ENCODE measurements around the gene OR6N1.

Gene OR6N1, protein sequence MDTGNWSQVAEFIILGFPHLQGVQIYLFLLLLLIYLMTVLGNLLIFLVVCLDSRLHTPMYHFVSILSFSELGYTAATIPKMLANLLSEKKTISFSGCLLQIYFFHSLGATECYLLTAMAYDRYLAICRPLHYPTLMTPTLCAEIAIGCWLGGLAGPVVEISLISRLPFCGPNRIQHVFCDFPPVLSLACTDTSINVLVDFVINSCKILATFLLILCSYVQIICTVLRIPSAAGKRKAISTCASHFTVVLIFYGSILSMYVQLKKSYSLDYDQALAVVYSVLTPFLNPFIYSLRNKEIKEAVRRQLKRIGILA

DNA sequence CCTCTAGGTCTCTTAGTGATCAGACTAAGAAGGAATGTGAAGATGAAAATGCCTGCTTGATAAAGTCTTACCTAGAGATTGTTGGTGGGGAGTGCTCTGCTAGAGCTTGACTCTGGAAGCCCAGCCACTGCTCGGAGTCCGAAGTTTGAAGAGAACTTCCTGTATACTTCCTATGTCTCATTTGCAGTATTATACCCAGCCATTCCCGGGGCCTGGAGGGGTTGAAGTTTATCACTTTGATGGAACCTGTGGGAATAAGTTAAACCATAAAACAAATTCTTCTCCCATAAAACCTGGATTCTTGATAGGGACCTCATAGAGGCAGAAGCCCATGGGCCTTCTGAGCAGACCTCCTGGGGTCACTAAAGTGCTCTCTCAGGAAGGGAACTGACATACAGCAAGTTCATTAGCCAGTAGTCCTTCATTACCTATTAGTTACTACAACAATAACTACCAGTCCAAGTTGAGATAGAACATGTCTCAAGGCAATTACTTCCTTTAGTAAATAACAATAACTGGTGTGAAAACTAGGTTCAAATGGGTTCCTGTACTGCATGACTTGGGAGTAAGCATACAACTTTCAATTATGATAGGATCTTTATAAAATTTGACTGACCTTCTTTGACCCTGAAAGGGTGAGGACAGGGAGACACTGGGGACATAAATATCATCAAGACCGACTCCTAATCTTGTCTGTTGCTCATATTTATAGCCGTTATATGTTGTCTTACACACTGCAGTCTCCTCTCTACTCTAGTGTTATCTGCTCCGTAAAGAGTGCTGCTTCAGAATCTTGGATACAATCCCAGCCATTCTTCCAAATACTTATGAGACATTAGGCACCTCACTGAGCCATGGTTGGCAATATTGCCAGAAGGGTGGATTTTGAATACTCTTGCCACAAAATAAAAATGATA lies at the start of gene OR6N1:
Gene OR6N1, minus strand, starts transcription at position 246 of the 917 bp plus-strand sequence. CDS start 5,513 bp downstream, outside the sequence.
- DNase-seq (ENCODE audit: low read depth in 2 of 3, low spot score in 2 of 3): no peak

DNA sequence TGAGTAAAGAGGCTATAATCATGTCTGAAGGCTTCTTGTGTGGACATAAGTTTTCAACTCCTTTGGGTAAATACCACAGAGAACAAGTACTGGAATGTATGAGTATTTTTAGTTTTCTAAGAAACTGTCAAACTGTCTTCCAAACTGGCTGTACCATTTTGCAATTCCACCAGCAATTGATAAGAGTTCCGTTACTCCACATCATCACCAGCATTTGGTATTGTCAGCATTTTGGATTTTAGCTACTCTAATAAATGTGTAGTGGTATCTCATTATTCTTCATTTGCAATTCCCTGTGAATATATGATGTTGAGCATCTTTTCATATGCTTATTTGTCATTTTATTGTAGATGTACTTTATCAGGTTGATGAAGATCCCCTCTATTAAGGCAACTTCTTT lies 49.7 kb upstream of the OR6N1 start:
- DNase-seq (ENCODE audit: low read depth in 2 of 3, low spot score in 2 of 3): no peak

DNA sequence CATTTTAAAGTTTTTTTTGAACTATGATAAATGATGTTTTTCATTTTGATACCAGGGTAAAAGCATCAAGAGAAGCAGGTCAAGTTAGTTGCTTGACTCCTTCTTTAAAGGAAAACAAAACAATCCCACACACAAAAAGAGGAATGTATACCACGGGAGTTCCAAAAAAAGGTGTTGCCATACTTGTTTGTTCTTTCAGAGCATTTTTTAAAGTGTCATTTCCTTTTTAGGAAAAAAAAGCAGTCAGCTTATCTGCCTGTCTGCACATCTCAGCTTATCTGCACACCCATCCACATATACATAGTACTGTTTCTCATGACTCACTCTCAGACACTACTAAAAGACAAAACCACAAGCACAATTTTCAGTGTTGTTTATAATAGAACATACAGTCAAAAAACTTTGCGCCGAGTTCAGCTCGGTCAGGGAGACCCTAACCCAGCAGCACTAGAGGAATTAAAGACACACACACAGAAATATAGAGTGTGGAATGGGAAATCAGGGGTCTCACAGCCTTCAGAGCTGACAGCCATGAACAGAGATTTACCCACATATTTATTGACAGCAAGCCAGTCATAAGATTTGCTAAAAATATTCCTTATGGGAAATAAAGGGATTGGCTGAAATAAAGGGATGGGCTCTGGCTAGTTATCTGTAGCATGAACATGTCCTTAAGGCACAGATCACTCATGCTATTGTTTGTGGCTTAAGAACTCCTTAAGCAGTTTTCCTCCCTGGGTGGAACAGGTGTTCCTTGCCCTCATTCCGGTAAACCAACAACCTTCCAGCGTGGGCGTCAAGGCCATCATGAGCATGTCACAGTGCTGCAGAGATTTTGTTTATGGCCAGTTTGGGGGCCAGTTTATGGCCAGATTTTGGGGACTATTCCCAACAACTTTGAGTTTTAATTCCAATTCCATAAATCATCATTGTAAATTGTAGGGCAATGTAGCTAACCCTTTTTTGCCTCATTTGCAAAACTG lies 47.8 kb upstream of the OR6N1 start:
- DNase-seq (ENCODE audit: low read depth in 2 of 3, low spot score in 2 of 3): no peak

DNA sequence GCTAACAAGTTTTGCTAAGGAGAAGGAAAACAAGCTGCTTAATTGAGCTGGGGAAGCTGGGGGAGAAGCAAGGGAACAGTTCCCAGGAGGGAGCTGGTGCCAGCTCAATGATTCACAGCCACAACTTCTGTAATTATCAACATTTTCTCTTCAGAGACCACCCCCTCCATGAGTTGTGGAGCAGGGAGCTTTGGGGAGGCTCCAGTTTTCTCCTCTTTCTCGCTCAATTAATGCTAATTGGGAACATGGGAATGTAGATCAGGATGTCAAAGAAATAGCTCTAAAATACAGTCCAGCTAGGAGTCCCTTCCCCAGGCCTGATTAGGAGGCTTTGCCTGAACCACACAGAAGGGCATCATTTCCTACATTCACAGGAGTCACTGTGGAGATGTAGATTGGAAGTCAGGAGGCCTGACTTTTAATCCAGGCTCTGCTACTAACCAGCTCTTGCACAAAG lies 47.0 kb upstream of the OR6N1 start:
- no peak for DNase-seq (ENCODE audit: low read depth in 2 of 3, low spot score in 2 of 3)

GRCh38 chr1:158818560-158818959 lies 46.6 kb upstream of the OR6N1 start:
- DNase-seq (ENCODE audit: low read depth in 2 of 3, low spot score in 2 of 3): no peak

GRCh38 chr1:158814970-158815369 lies 43.0 kb upstream of the OR6N1 start:
- no peak for DNase-seq (ENCODE audit: low read depth in 2 of 3, low spot score in 2 of 3)

DNA sequence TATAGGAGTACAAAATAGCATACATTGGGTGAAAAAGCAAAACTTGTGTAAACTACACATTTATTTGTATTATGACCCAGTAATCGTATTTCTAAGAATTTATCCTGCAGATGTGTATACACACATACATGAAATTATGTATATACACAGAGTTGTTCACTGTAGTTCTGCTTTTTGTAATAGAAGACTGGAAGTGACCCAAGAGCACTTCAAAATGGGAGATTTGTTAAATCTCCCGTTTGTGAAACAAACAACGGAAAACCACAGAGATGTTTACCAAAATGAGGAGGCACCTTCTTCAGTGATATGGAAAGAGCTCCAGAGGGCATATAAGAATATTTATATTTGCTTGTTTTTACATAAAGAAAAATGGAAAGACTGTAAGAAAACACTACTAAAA lies 41.2 kb upstream of the OR6N1 start:
- no peak for DNase-seq (ENCODE audit: low read depth in 2 of 3, low spot score in 2 of 3)

GRCh38 chr1:158812336-158812735 lies 40.3 kb upstream of the OR6N1 start:
- DNase-seq (ENCODE audit: low read depth in 2 of 3, low spot score in 2 of 3): no peak

GRCh38 chr1:158810311-158810710 lies 38.3 kb upstream of the OR6N1 start:
- DNase-seq (ENCODE audit: low read depth in 2 of 3, low spot score in 2 of 3): no peak

DNA sequence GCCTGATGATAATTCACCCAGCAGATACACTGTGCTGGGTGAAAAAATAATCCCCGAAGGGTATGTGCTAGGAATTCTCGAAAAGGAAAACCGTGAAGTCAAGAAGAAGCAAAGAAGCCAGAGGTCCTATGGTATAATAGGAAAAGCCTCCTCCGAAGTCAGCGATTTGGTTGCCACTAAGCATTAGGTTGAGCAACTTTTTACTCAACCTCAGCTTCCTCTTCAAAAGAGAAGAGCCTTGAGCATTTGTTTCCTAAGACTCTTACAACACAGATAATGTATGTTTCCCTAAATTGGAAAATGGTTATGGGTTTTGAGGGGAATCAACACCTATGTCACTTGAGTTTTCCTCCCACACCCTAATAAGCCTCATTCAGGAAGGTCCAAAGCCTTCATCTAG lies 37.9 kb upstream of the OR6N1 start:
- DNase-seq (ENCODE audit: low read depth in 2 of 3, low spot score in 2 of 3): no peak

- no peak for DNase-seq (ENCODE audit: low read depth in 2 of 3, low spot score in 2 of 3)
Observed at GRCh38 chr1:158809256-158809655, 37.3 kb upstream of the OR6N1 start.

DNA sequence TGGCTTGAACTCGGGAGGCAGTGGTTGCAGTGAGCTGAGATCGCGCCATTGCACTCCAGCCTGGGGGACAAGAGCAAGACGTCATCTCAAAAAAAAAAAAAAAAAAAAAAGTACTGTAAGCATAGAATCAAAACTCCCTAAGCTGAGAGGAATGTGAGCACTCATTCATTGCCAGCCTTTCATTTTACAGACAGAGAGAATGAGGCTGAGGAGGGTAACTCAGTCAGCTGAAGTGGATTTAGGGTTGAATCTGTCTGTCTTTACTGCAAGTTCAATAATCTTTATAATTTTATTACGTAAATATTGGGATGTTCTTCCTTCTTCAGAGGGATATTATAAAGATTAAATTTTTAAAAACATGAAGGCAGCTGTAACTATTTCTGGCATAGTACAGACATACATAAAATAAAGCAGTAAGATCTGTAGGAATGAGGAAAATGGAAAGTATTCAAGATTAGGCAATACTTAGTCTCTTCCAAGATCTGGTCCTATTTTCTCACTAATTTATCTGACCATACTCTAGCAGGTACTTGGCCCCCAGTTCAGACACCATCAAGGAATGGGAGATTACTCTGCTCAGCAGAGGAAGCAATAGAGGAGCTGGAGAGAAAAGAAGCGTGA lies 35.0 kb upstream of the OR6N1 start:
- DNase-seq (ENCODE audit: low read depth in 2 of 3, low spot score in 2 of 3): no peak

DNA sequence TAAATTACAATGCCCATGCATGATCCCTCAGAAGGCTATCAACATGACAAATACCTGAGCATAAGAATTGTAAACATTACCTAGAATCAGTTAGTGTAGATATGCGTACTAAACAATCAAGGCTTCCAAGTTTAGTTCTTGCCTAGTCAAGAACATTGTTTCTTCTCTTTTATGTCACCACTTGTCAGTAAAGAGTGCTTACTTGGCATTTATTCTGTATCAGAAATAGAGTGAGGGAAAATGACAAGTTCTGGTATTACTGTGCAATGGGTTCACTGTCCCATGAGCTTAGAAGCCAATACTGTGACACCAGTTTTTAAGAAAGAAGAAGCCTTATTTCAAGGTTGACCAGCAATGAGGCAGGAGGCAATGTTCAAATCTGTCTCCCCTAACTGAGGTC lies 31.7 kb upstream of the OR6N1 start:
- DNase-seq (ENCODE audit: low read depth in 2 of 3, low spot score in 2 of 3): no peak

DNA sequence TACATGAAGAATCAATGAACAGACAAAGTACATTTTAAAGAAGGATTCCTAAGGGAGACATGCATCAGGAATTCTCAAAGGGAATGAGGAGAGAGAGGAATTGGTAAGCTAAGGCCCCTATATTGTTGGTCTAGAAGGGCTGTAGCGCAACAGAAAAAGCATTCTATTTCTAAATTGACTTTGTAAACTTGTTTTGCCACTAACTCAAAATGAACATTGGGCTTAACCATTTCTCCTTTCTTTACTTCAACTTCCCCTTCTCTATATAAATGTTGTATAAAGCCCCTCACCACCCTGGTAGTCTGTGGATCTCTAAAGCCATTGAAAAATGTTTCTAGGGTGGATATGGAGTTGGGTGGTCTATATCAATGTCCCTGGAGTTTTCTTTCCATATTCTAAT lies 29.4 kb upstream of the OR6N1 start:
- no peak for DNase-seq (ENCODE audit: low read depth in 2 of 3, low spot score in 2 of 3)

- DNase-seq (ENCODE audit: low read depth in 2 of 3, low spot score in 2 of 3): no peak
Observed at GRCh38 chr1:158800526-158800925, 28.5 kb upstream of the OR6N1 start.

GRCh38 chr1:158799689-158800088 lies 27.7 kb upstream of the OR6N1 start:
- DNase-seq (ENCODE audit: low read depth in 2 of 3, low spot score in 2 of 3): no peak

GRCh38 chr1:158798531-158798930 lies 26.5 kb upstream of the OR6N1 start:
- no peak for DNase-seq (ENCODE audit: low read depth in 2 of 3, low spot score in 2 of 3)

- no peak for DNase-seq (ENCODE audit: low read depth in 2 of 3, low spot score in 2 of 3)
Observed at GRCh38 chr1:158794247-158794646, 22.3 kb upstream of the OR6N1 start.

- no peak for DNase-seq (ENCODE audit: low read depth in 2 of 3, low spot score in 2 of 3)
Observed at GRCh38 chr1:158793604-158794003, 21.6 kb upstream of the OR6N1 start.

- DNase-seq (ENCODE audit: low read depth in 2 of 3, low spot score in 2 of 3): no peak
Observed at GRCh38 chr1:158781104-158781503, 9.1 kb upstream of the OR6N1 start, which contains the start of gene OR6N2. Gene OR6N2, minus strand, starts transcription at chr1:158781204. Its CDS starts 3,569 bp downstream, at chr1:158777635.

Measured in activated CD8-positive, alpha-beta memory T cell treated with anti-CD3 and anti-CD28 coated beads for 48 hours (primary cell).